Panc1 (cell line): Measurements from ENCODE around the gene SF3B6. TPM values are rescaled to one million over a fixed set of nuclear protein-coding genes. Genes with fewer than 3 reads are reported as not detected.

Source experiments
- ATAC-seq: fragments of 200-7000 bp; cut with Tn5 transposase; 2 replicates; pipeline ENCODE4 v1.9.1; 2020; ENCODE audit warnings: mild to moderate bottlenecking, moderate library complexity
- BruUV-seq: library from RNA; stranded (reverse); fragments of 400-500 nt; replicated peaks from 2 replicates; lab custom pipeline; 2021; lab: Mats Ljungman, UMichigan
- CTCF ChIA-PET: fragments of 300-600 bp; sonication (Branson Sonifier 250); formaldehyde crosslinking; loops from one replicate; lab custom pipeline; 2022; ENCODE audit warnings: antibody characterized with exemption; lab: Charles Lee
- POLR2A ChIA-PET: fragments of 300-600 bp; sonication (Branson Sonifier 250); formaldehyde crosslinking; loops from one replicate; lab custom pipeline; 2022; ENCODE audit warnings: antibody characterized with exemption; lab: Charles Lee
- DNase-seq: peaks from one replicate; pipeline ENCODE4 v3.0.0-alpha.2; 2010; ENCODE audit warnings: low read depth, low spot score
- H3K27ac ChIP-seq: 2 replicates; pipeline ENCODE4 v1.5.1; 2011; ENCODE audit warnings: mild to moderate bottlenecking, low read length, inconsistent platforms
- H3K27me3 ChIP-seq: fragments of 200-500 bp; sonication (Bioruptor generic); 2 replicates; pipeline ENCODE4 v1.6.0; 2014; ENCODE audit warnings: low read length, inconsistent platforms; ENCODE audit not compliant: control insufficient read depth, insufficient read depth
- H3K36me3 ChIP-seq: fragments of 200-500 bp; sonication (Bioruptor generic); 2 replicates; pipeline ENCODE4 v1.5.1; 2014; ENCODE audit warnings: inconsistent platforms, mild to moderate bottlenecking, low read length, moderate library complexity; ENCODE audit not compliant: control insufficient read depth, insufficient read depth
- H3K4me1 ChIP-seq: 2 replicates; pipeline ENCODE4 v1.5.1; 2011; ENCODE audit warnings: inconsistent platforms, mild to moderate bottlenecking, low read length, moderate library complexity; ENCODE audit not compliant: control insufficient read depth, insufficient read depth
- H3K4me3 ChIP-seq, 2 experiments: 2 replicates each; pipeline ENCODE4 v1.5.1; 2011 to 2012; ENCODE audit warnings: low read depth in 2 of 2, low read length in 2 of 2, mild to moderate bottlenecking in 2 of 2, inconsistent platforms in 1 of 2, moderate library complexity in 1 of 2
- H3K9me3 ChIP-seq: fragments of 200-500 bp; sonication (Bioruptor generic); 2 replicates; pipeline ENCODE4 v1.5.1; 2014; ENCODE audit warnings: low read depth, mild to moderate bottlenecking, inconsistent platforms, low read length, moderate library complexity; ENCODE audit not compliant: control insufficient read depth, insufficient read depth
- POLR2AphosphoS5 ChIP-seq: IDR thresholded peaks from 2 replicates; pipeline ENCODE4 v1.6.1; 2012; ENCODE audit warnings: mild to moderate bottlenecking, low read depth, low read length, moderate library complexity
- REST ChIP-seq, 2 experiments: IDR thresholded peaks; 2 replicates each; pipeline ENCODE4 v1.6.1; 2011 to 2012; ENCODE audit warnings: low read depth in 2 of 2, control low read depth in 1 of 2, low read length in 1 of 2, mild to moderate bottlenecking in 1 of 2, moderate library complexity in 1 of 2; ENCODE audit not compliant: insufficient read depth in 1 of 2
- SIN3A ChIP-seq: IDR thresholded peaks from 2 replicates; pipeline ENCODE4 v1.6.1; 2012; ENCODE audit warnings: low read depth, mild to moderate bottlenecking, low read length, moderate library complexity, borderline replicate concordance; ENCODE audit not compliant: insufficient read depth
- TCF7L2 ChIP-seq: IDR thresholded peaks from 2 replicates; pipeline ENCODE4 v1.6.1; 2011; ENCODE audit warnings: mild to moderate bottlenecking, low read depth, low read length, inconsistent platforms
- in situ Hi-C: cut with HindIII; loops from 2 replicates; pipeline ENCODE4 v1.10.0; 2016; ENCODE audit warnings: low sequenced_read_pairs, low pct_unique_long_range_greater_than_20kb
- intact Hi-C: fragments of 100-400 bp; cut with micrococcal nuclease; formaldehyde crosslinking; loops from one replicate; pipeline ENCODE4 v1.10.0; 2022; ENCODE audit not compliant: unreplicated experiment
- total RNA-seq: library from RNA; stranded (reverse); gene quantifications from one replicate; pipeline ENCODE4 v1.2.1, GENCODE V29; 2021; ENCODE audit not compliant: unreplicated experiment
- TF ChIP-seq, protein P1 (sequence below): fragments of 450-650 bp; IDR thresholded peaks from 2 replicates; pipeline ENCODE4 v1.5.1; 2017; ENCODE audit warnings: mild to moderate bottlenecking

SF3B6 gene
- total RNA-seq, 1 experiment from 2014 or later, result 129 TPM

- Histone ChIP-seq H3K27ac (peak within 1 kb of the TSS; percentile 99), H3K36me3 (peaks cover under 1% of the 10 kb centered on the region; the same call in 1 of the 2 replicates), H3K4me3 (peak within 1 kb of the TSS; percentile 65 to 89), H3K9me3 (no peaks in the 10 kb centered on the region), H3K27me3 (no peaks in the 10 kb centered on the region), H3K4me1 (peaks cover 13% of the 10 kb centered on the region)
- ATAC-seq, result peak; percentile 96
- in situ Hi-C loops, result no loop called here
- BruUV-seq, result no TSS peak
- ChIA-PET CTCF (interaction anchor here (0.6 to 2.2 kb wide), 6 partner anchors 33 to 157 kb away, joined by 3 to 12 read pairs (median 4); partner anchors contain the start of genes ATAD2B and WDCP), POLR2A (interaction anchor here (0.5 kb wide), 1 partner anchor 864 kb away, joined by 3 read pairs; no protein-coding TSS in a partner anchor)
- DNase-seq, result peak; percentile 76
- TF ChIP-seq POLR2AphosphoS5 (peak; percentile 98), SIN3A (no peak), TCF7L2 (0 out of 2 replicates have a peak, but pooled peaks have one; percentile 20), REST (IDR thresholded peaks at IDR 0.05; ENCODE audit: insufficient read depth in 1 of 2, low read depth in 2 of 2, low read length in 1 of 2) (no peak)
- TF ChIP-seq, protein P1, sequence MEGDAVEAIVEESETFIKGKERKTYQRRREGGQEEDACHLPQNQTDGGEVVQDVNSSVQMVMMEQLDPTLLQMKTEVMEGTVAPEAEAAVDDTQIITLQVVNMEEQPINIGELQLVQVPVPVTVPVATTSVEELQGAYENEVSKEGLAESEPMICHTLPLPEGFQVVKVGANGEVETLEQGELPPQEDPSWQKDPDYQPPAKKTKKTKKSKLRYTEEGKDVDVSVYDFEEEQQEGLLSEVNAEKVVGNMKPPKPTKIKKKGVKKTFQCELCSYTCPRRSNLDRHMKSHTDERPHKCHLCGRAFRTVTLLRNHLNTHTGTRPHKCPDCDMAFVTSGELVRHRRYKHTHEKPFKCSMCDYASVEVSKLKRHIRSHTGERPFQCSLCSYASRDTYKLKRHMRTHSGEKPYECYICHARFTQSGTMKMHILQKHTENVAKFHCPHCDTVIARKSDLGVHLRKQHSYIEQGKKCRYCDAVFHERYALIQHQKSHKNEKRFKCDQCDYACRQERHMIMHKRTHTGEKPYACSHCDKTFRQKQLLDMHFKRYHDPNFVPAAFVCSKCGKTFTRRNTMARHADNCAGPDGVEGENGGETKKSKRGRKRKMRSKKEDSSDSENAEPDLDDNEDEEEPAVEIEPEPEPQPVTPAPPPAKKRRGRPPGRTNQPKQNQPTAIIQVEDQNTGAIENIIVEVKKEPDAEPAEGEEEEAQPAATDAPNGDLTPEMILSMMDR, result peak; percentile 100
- intact Hi-C loops, result loop anchor here (5.0 to 10.0 kb wide), 2 partner anchors 80 to 97 kb away; no protein-coding TSS in a partner anchor
These were observed 8.5 kb upstream of the SF3B6 start, which contains the start of gene TP53I3 for GRCh38 chr2:24084386-24085199. TP53I3 (minus strand) TSS chr2:24084834; CDS start chr2:24084326, 508 bp downstream.

DNA sequence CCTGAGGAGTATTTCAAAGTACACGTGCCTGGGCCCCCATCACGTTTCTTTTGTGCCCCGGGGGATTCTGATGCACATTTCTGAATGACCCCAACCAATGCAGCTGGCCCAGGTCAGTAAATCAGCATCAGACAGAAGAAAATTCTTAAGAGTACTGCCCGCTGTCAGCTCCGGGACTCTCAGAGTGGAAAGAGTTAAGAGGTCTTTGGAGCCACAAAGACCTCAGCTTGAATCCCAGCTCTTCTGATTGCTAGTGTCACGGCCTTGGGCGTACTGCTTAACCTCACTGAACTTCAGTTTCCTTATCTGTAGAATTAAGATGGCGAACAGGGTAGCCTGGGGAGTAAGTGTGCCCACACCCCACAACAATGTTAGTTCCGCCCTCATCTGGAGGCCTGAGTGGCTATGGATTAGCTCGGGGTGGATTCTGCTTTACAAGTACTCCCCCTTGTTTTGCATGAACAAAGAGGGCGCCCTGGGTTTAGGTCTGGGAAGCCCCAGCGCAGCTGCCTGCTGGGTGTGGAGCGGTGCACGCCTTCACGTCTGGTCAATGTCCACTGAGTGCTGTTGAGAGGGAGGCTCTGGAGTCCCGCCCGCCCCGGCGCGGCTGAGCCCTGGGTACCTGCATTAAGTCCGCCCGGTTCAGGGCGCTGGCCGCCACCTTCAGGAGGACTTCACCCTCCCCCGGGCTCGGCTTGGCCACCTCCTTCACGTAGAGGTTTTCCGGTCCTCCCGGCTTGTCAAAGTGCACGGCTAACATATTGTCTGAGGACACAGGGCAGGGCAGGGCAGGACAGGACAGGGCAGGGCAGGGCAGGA lies 7.7 kb upstream of the SF3B6 start:
- Histone ChIP-seq H3K27me3 (no peaks in the 10 kb centered on the region), H3K4me1 (peaks cover 13% of the 10 kb centered on the region), H3K27ac (peak overlapping the region; percentile 99), H3K9me3 (no peaks in the 10 kb centered on the region), H3K36me3 (peaks cover 2% of the 10 kb centered on the region; the same call in 1 of the 2 replicates), H3K4me3 (peak overlapping the region; percentile 65 to 89)
- no peak for TF ChIP-seq POLR2AphosphoS5
- TF ChIP-seq, protein P1, result peak; percentile 1; the same call in 1 of the 2 replicates
- in situ Hi-C loops, result no loop called here
- peak; percentile 80 for ATAC-seq
- ChIA-PET POLR2A (no interaction called here), CTCF (interaction anchor here (0.9 to 2.2 kb wide), 4 partner anchors 36 to 157 kb away, joined by 3 to 12 read pairs (median 4); partner anchors contain the start of genes ATAD2B and WDCP)
- intact Hi-C loops, result loop anchor here (5.0 to 10.0 kb wide), 2 partner anchors 81 to 96 kb away; no protein-coding TSS in a partner anchor
- TSS peak; percentile 74 for BruUV-seq
- DNase-seq, result no peak
